Measurements from ENCODE around the gene CRYGN. TPM values are rescaled to one million over a fixed set of nuclear protein-coding genes. Genes with fewer than 3 reads are reported as not detected.

The CRYGN gene
- total RNA-seq, 4 donors from 2014 or later = not detected

- intact Hi-C loops (cut with DNase I; ENCODE audit: low total_unique reads) = no loop called here
- DNase-seq (ENCODE audit: low spot score in 2 of 2) = no peak
- TF ChIP-seq POLR2A (IDR thresholded peaks at IDR 0.05) = no peak
- TF ChIP-seq, protein P1, sequence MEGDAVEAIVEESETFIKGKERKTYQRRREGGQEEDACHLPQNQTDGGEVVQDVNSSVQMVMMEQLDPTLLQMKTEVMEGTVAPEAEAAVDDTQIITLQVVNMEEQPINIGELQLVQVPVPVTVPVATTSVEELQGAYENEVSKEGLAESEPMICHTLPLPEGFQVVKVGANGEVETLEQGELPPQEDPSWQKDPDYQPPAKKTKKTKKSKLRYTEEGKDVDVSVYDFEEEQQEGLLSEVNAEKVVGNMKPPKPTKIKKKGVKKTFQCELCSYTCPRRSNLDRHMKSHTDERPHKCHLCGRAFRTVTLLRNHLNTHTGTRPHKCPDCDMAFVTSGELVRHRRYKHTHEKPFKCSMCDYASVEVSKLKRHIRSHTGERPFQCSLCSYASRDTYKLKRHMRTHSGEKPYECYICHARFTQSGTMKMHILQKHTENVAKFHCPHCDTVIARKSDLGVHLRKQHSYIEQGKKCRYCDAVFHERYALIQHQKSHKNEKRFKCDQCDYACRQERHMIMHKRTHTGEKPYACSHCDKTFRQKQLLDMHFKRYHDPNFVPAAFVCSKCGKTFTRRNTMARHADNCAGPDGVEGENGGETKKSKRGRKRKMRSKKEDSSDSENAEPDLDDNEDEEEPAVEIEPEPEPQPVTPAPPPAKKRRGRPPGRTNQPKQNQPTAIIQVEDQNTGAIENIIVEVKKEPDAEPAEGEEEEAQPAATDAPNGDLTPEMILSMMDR (IDR thresholded peaks at IDR 0.05) = no peak
- 77 to 84% methylated on average over 6 of the region's 6 CpGs for WGBS, 2 donors
- H3K4me3 ChIP-seq (ENCODE audit: low read depth, poor library complexity, severe bottlenecking) = no peak overlapping the region
Observed at GRCh38 chr7:151411551-151411950, 28.4 kb downstream of the CRYGN start.

DNA sequence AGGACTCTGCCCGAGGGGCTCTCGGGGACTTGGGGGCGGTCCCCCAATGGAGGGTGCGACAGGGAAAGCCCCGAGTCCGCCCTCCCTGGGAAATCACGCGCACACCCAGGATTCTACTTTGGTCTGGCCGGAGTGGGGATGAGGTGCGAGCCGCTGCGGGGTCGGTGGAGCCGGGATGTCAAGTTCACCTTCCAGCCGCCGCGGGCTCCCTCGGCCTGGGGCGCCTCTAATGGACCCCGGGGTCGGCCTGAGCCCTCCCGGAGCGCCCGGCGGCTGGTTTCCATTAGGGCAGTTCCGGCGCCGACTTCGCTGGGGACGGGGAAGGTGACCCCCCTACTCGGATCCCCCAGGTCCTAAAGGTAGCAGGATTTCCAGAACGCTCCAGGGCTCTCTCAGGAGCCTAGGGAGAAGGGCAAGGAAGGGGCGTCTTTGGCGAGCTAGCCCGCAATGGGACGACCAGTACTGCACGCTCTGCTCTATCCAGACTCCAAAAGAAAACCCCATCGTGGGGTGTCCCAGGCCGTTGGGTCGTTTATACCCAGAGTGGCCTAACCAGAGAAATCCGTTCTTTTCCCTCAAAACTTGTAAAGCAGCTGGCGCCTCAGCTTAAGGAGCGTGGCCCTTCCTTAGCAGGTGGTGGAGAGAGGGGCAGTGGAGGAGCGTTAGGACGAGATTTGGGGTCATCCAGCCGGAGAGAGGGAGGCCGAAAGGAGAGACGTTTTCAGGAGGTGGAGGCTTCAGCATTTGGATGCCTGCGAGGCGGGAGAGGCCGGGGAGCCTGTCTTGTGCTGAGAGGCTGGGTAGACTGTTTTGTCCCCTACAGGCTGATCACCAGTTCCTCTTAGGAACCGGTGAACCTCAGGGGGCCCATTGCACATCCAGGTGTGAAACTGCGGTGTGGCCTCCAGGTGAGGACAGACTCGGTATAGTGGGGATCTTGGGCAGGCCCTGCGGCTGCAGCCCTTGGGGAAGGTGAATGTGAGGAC, 29.2 kb downstream of the CRYGN start:
- TF ChIP-seq, protein P1 (IDR thresholded peaks at IDR 0.05) = no peak
- TF ChIP-seq POLR2A (IDR thresholded peaks at IDR 0.05) = no peak
- H3K4me3 ChIP-seq (ENCODE audit: low read depth, poor library complexity, severe bottlenecking) = peak overlapping the region; percentile 19
- intact Hi-C loops (cut with DNase I; ENCODE audit: low total_unique reads) = no loop called here
- 35 to 47% methylated on average over 32 to 37 of the region's 55 CpGs for WGBS, 2 donors
- DNase-seq (ENCODE audit: low spot score in 2 of 2) = no peak

- DNase-seq (ENCODE audit: low spot score in 2 of 2) = no peak
- intact Hi-C loops (cut with DNase I; ENCODE audit: low total_unique reads) = no loop called here
- WGBS, 2 donors = 1 to 2% methylated on average over 19 to 43 of the region's 75 CpGs
- H3K4me3 ChIP-seq (ENCODE audit: low read depth, poor library complexity, severe bottlenecking) = peak within 1 kb of the TSS; percentile 19
- no peak for TF ChIP-seq POLR2A (IDR thresholded peaks at IDR 0.05)
- TF ChIP-seq, protein P1 (IDR thresholded peaks at IDR 0.05) = no peak
Observed at GRCh38 chr7:151409667-151410404, 30.1 kb downstream of the CRYGN start, which contains the start of gene WDR86. Gene WDR86, minus strand, starts transcription at chr7:151410038. Its CDS starts 449 bp downstream, at chr7:151409589.

DNA sequence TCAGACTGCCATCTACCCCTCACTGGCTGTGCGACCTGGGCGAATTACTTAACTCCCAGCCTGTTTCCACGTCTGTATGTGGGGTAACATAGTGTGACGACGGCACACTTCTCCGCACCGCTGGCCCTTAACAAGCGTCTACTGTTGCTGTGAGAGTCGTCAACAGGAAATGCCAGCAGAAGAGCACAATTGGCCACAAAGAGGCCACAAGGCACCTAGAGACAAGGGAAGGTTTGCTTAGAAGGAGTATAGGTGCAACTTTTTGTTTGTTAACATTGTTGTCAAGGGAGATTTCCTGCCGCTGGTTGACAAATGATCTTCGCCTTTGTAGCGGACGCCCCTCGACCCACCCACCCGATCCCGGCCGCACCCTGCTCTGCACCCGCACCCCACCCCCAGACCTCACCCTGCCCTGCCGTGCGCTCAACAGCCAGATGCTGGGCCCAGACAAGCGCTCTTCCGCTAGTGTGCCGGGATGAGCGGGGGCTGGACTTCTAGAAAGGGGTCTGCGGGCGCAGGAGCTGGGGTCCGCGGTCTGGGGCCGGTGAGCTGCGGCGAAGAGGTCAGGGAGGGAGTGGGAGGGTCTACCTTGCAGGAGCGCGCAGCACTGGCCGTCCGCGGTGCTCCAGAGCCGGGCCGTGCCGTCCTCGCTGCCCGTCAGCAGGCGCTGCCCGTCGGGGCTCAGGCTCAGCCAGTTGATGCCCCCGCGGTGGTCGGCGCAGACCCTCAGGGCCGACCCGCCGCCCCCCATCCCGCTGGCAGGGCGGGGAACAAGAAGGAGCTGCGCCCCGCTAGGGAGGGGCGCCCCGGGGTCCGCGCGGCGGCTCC, 30.9 kb downstream of the CRYGN start:
- DNase-seq (ENCODE audit: low spot score in 2 of 2) = no peak
- intact Hi-C loops (cut with DNase I; ENCODE audit: low total_unique reads) = no loop called here
- TF ChIP-seq POLR2A (IDR thresholded peaks at IDR 0.05) = no peak
- TF ChIP-seq, protein P1 (IDR thresholded peaks at IDR 0.05) = no peak
- WGBS, 2 donors = 13 to 22% methylated on average over 27 to 61 of the region's 61 CpGs
- H3K4me3 ChIP-seq (ENCODE audit: low read depth, poor library complexity, severe bottlenecking) = no peak overlapping the region

- intact Hi-C loops (cut with DNase I; ENCODE audit: low total_unique reads) = no loop called here
- no peak overlapping the region for H3K4me3 ChIP-seq (ENCODE audit: low read depth, poor library complexity, severe bottlenecking)
- 81 to 86% methylated on average over 7 of the region's 7 CpGs for WGBS, 2 donors
- no peak for DNase-seq (ENCODE audit: low spot score in 2 of 2)
- no peak for TF ChIP-seq POLR2A (IDR thresholded peaks at IDR 0.05)
- TF ChIP-seq, protein P1 (IDR thresholded peaks at IDR 0.05) = no peak
Observed at GRCh38 chr7:151408498-151408838, 31.5 kb downstream of the CRYGN start.
